Measurements from ENCODE around the gene LSS. TPM values are rescaled to one million over a fixed set of nuclear protein-coding genes. Genes with fewer than 3 reads are reported as not detected.

The LSS gene
- total RNA-seq, 1 experiment from 2014 or later = 130 TPM

GRCh38 chr21:46199436-46200373 is 28.9 kb downstream of the LSS start:
- TF ChIP-seq EZH2 (IDR thresholded peaks at IDR 0.05; ENCODE audit: borderline replicate concordance, low read depth, low read length, poor library complexity, severe bottlenecking) (no peak), CTCF (conservative IDR thresholded peaks at IDR 0.05; ENCODE audit: low read depth, low read length) (no peak)
- no peaks in the 10 kb centered on the region for H3K27me3 ChIP-seq (replicated peaks; ENCODE audit: insufficient read depth, low read depth, low read length, poor library complexity)

GRCh38 chr21:46196733-46197132 is 31.8 kb downstream of the LSS start:
- POLR2A ChIA-PET (ENCODE audit: low non-redundant PET) = no interaction called here

More at GRCh38 chr21:46199436-46200373, 28.9 kb downstream of the LSS start:
- intact Hi-C loops (cut with micrococcal nuclease; ENCODE audit: unreplicated experiment) = no loop called here
- Histone ChIP-seq H3K4me1 (ENCODE audit: insufficient read depth, low read length, poor library complexity, severe bottlenecking) (no peaks in the 10 kb centered on the region), H3K9me3 (ENCODE audit: low read depth, low read length, poor library complexity, severe bottlenecking) (no peaks in the 10 kb centered on the region), H3K36me3 (ENCODE audit: insufficient read depth, low read length, poor library complexity, severe bottlenecking) (peaks cover 76% of the 10 kb centered on the region), H3K27ac (ENCODE audit: low read depth, low read length, poor library complexity, severe bottlenecking) (no peak overlapping the region), H3K4me3 (ENCODE audit: low read depth, low read length, poor library complexity, severe bottlenecking) (no peak overlapping the region)
- ChIA-PET CTCF (no interaction called here), POLR2A (ENCODE audit: low non-redundant PET) (no interaction called here)
- no peak for DNase-seq (ENCODE audit: low spot score)
- no TSS peak for BruUV-seq (replicated peaks)

GRCh38 chr21:46195595-46196195 is 32.9 kb downstream of the LSS start:
- H3K27me3 ChIP-seq (replicated peaks; ENCODE audit: insufficient read depth, low read depth, low read length, poor library complexity) = no peaks in the 10 kb centered on the region
- DNase-seq (ENCODE audit: low spot score) = no peak
- intact Hi-C loops (cut with micrococcal nuclease; ENCODE audit: unreplicated experiment) = no loop called here
- no peak overlapping the region for H3K4me3 ChIP-seq (ENCODE audit: low read depth, low read length, poor library complexity, severe bottlenecking)
- BruUV-seq (replicated peaks) = no TSS peak
- no peaks in the 10 kb centered on the region for H3K9me3 ChIP-seq (ENCODE audit: low read depth, low read length, poor library complexity, severe bottlenecking)
- POLR2A ChIA-PET (ENCODE audit: low non-redundant PET) = no interaction called here
- CTCF ChIA-PET = no interaction called here
- no peak overlapping the region for H3K27ac ChIP-seq (ENCODE audit: low read depth, low read length, poor library complexity, severe bottlenecking)
- H3K4me1 ChIP-seq (ENCODE audit: insufficient read depth, low read length, poor library complexity, severe bottlenecking) = no peaks in the 10 kb centered on the region
- TF ChIP-seq CTCF (conservative IDR thresholded peaks at IDR 0.05; ENCODE audit: low read depth, low read length) = no peak
- TF ChIP-seq EZH2 (IDR thresholded peaks at IDR 0.05; ENCODE audit: borderline replicate concordance, low read depth, low read length, poor library complexity, severe bottlenecking) = no peak
- H3K36me3 ChIP-seq (ENCODE audit: insufficient read depth, low read length, poor library complexity, severe bottlenecking) = peaks cover 81% of the 10 kb centered on the region

More at GRCh38 chr21:46196733-46197132, 31.8 kb downstream of the LSS start:
- no TSS peak for BruUV-seq (replicated peaks)
- Histone ChIP-seq H3K36me3 (ENCODE audit: insufficient read depth, low read length, poor library complexity, severe bottlenecking) (peaks cover 75% of the 10 kb centered on the region), H3K27me3 (replicated peaks; ENCODE audit: insufficient read depth, low read depth, low read length, poor library complexity) (no peaks in the 10 kb centered on the region), H3K4me1 (ENCODE audit: insufficient read depth, low read length, poor library complexity, severe bottlenecking) (no peaks in the 10 kb centered on the region), H3K9me3 (ENCODE audit: low read depth, low read length, poor library complexity, severe bottlenecking) (no peaks in the 10 kb centered on the region), H3K4me3 (ENCODE audit: low read depth, low read length, poor library complexity, severe bottlenecking) (no peak overlapping the region), H3K27ac (ENCODE audit: low read depth, low read length, poor library complexity, severe bottlenecking) (no peak overlapping the region)
- intact Hi-C loops (cut with micrococcal nuclease; ENCODE audit: unreplicated experiment) = no loop called here
- CTCF ChIA-PET = no interaction called here
- TF ChIP-seq CTCF (conservative IDR thresholded peaks at IDR 0.05; ENCODE audit: low read depth, low read length) (no peak), EZH2 (IDR thresholded peaks at IDR 0.05; ENCODE audit: borderline replicate concordance, low read depth, low read length, poor library complexity, severe bottlenecking) (no peak)
- no peak for DNase-seq (ENCODE audit: low spot score)
